HEK293T (cell line): ENCODE results near the gene ZNF227.

Source experiments
- CTCF ChIA-PET: fragments of 350-600 bp; formaldehyde crosslinking; extraction: SDS; loops from one replicate; lab custom pipeline; 2021; ENCODE audit warnings: antibody characterized with exemption, inconsistent platforms; lab: Yijun Ruan, JAX
- POLR2A ChIA-PET: fragments of 350-600 bp; formaldehyde crosslinking; extraction: SDS; loops from one replicate; lab custom pipeline; 2020; ENCODE audit warnings: antibody characterized with exemption, inconsistent platforms; lab: Yijun Ruan, JAX
- DNase-seq: peaks from one replicate; pipeline ENCODE4 v3.0.0; 2012; ENCODE audit warnings: mixed read lengths; ENCODE audit errors: extremely low spot score
- ARNT ChIP-seq: fragments of 450-650 bp; IDR thresholded peaks from 2 replicates; pipeline ENCODE4 v1.6.1; 2017; ENCODE audit warnings: mild to moderate bottlenecking
- BHLHE40 ChIP-seq: fragments of 450-650 bp; IDR thresholded peaks from 2 replicates; pipeline ENCODE4 v1.6.1; 2016; ENCODE audit warnings: mild to moderate bottlenecking, moderate library complexity, borderline replicate concordance
- CTBP1 ChIP-seq: fragments of 450-650 bp; IDR thresholded peaks from 2 replicates; pipeline ENCODE4 v1.6.1; 2016; ENCODE audit warnings: borderline replicate concordance
- ELF4 ChIP-seq: fragments of 450-650 bp; IDR thresholded peaks from 2 replicates; pipeline ENCODE4 v1.6.1; 2017; ENCODE audit warnings: antibody characterized with exemption
- FOXA1 ChIP-seq: fragments of 450-650 bp; IDR thresholded peaks from 2 replicates; pipeline ENCODE4 v1.6.1; 2016; ENCODE audit warnings: mild to moderate bottlenecking
- FOXK2 ChIP-seq: fragments of 450-650 bp; IDR thresholded peaks from 2 replicates; pipeline ENCODE4 v1.6.1; 2016; ENCODE audit warnings: mild to moderate bottlenecking
- FOXM1 ChIP-seq: fragments of 450-650 bp; IDR thresholded peaks from 2 replicates; pipeline ENCODE4 v1.6.1; 2017; ENCODE audit warnings: mild to moderate bottlenecking, borderline replicate concordance
- HDGF ChIP-seq: fragments of 450-650 bp; IDR thresholded peaks from 2 replicates; pipeline ENCODE4 v1.6.1; 2017; ENCODE audit warnings: antibody characterized with exemption, borderline replicate concordance
- L3MBTL2 ChIP-seq: fragments of 450-650 bp; conservative IDR thresholded peaks from 2 replicates; pipeline ENCODE4 v1.6.1; 2016; ENCODE audit warnings: mild to moderate bottlenecking
- LEF1 ChIP-seq: fragments of 450-650 bp; IDR thresholded peaks from 2 replicates; pipeline ENCODE4 v1.6.1; 2017; ENCODE audit warnings: mild to moderate bottlenecking, borderline replicate concordance
- NFRKB ChIP-seq: fragments of 450-650 bp; IDR thresholded peaks from 2 replicates; pipeline ENCODE4 v1.6.1; 2016; ENCODE audit warnings: mild to moderate bottlenecking, moderate library complexity
- SP1 ChIP-seq: fragments of 450-650 bp; IDR thresholded peaks from 2 replicates; pipeline ENCODE4 v1.6.1; 2017
- SUZ12 ChIP-seq: fragments of 450-650 bp; IDR thresholded peaks from 2 replicates; pipeline ENCODE4 v1.6.1; 2016; ENCODE audit warnings: mild to moderate bottlenecking
- TARDBP ChIP-seq: fragments of 450-650 bp; IDR thresholded peaks from 2 replicates; pipeline ENCODE4 v1.6.1; 2016
- ZNF384 ChIP-seq: fragments of 450-650 bp; IDR thresholded peaks from 2 replicates; pipeline ENCODE4 v1.6.1; 2016
- TF ChIP-seq, protein P1 (sequence below): fragments of 450-650 bp; IDR thresholded peaks from 2 replicates; pipeline ENCODE4 v1.6.1; 2016

ZNF227 gene

DNA sequence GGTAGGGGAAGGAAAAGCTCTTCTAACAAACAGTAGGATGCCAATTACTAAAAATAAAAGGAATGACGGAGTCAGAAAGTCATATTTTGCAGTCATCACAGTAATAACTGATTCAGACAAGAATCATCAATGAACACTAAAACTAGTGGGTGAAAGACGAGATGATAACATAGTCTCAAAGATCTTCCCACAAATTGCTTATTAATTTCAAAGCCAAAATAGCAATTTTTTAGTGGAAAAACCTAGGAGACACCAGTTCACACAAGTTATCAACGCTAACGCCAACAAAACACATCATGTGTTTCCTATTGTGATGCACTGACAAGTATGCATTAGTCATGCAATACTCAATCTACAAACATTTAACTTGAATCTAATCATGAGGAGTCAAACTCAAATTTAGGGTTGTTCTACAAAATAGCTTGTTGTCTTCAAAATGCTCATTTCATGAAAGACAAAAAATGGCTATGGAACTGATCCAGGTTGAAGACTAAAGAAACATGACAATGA is 65.9 kb downstream of the ZNF227 start:
- no peak for DNase-seq
- ChIA-PET CTCF (no interaction called here), POLR2A (interaction anchor here (0.6 kb wide), 1 partner anchor 179 kb away, joined by 3 read pairs; no protein-coding TSS in a partner anchor)
- no peak for TF ChIP-seq ARNT
- TF ChIP-seq FOXM1, result no peak
- no peak for TF ChIP-seq SUZ12
- no peak for TF ChIP-seq FOXK2
- TF ChIP-seq LEF1, result no peak
- TF ChIP-seq ELF4, result no peak
- TF ChIP-seq NFRKB, result no peak
- TF ChIP-seq FOXA1, result no peak
- TF ChIP-seq, protein P1, sequence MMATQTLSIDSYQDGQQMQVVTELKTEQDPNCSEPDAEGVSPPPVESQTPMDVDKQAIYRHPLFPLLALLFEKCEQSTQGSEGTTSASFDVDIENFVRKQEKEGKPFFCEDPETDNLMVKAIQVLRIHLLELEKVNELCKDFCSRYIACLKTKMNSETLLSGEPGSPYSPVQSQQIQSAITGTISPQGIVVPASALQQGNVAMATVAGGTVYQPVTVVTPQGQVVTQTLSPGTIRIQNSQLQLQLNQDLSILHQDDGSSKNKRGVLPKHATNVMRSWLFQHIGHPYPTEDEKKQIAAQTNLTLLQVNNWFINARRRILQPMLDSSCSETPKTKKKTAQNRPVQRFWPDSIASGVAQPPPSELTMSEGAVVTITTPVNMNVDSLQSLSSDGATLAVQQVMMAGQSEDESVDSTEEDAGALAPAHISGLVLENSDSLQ, result no peak
- no peak for TF ChIP-seq ZNF384
- no peak for TF ChIP-seq L3MBTL2
- no peak for TF ChIP-seq SP1
- no peak for TF ChIP-seq CTBP1
- no peak for TF ChIP-seq BHLHE40
- no peak for TF ChIP-seq HDGF
- no peak for TF ChIP-seq TARDBP

GRCh38 chr19:44280916-44281315 is 68.6 kb downstream of the ZNF227 start:
- ChIA-PET CTCF (interaction anchor here (0.6 kb wide), 1 partner anchor 1093 kb away, joined by 3 read pairs; no protein-coding TSS in a partner anchor), POLR2A (no interaction called here)
- TF ChIP-seq BHLHE40 (no peak), FOXM1 (no peak), ELF4 (no peak), NFRKB (no peak), SP1 (no peak), FOXA1 (no peak), LEF1 (no peak), SUZ12 (no peak), TARDBP (no peak), ZNF384 (no peak), CTBP1 (no peak), HDGF (no peak)
- TF ChIP-seq, protein P1, result no peak
- no peak for DNase-seq

DNA sequence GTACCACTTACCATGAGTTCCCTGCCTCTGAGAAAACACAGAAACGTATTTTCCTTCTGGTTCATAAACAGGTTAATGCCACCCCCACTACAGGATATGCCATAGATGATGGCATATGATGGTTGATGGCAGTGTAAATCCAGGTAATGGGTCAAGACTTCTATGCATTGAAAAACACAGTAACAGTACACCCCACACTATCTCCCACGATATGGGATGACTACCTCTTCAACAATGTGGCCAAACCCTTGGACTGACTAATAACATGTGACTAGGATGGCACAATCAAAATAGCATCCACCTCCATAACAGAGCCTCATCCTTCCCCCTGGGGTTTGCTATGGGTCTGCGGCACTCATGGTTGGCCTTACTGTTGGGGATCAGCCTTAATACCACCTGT is 70.5 kb downstream of the ZNF227 start:
- TF ChIP-seq TARDBP, result no peak
- ChIA-PET CTCF (no interaction called here), POLR2A (no interaction called here)
- no peak for DNase-seq

GRCh38 chr19:44284968-44285367 is 72.6 kb downstream of the ZNF227 start:
- TF ChIP-seq L3MBTL2 (no peak), SUZ12 (no peak), FOXA1 (no peak), ARNT (no peak), BHLHE40 (no peak), CTBP1 (no peak), FOXM1 (no peak), FOXK2 (no peak)
- TF ChIP-seq, protein P1, result no peak
- no peak for DNase-seq
- ChIA-PET POLR2A (no interaction called here), CTCF (no interaction called here)
